SU-DHL-6 (cell line): ENCODE measurements around the gene FGFBP2.

Experiments
- H2AFZ ChIP-seq: fragments of 200-600 bp; sonication (generic); 2 replicates; pipeline ENCODE4 v1.6.1; 2014; ENCODE audit warnings: low read depth, mild to moderate bottlenecking, moderate library complexity, mixed read lengths, antibody characterized with exemption, low read length; ENCODE audit not compliant: severe bottlenecking
- H3F3A ChIP-seq: fragments of 200-600 bp; shearing (Covaris generic); 2 replicates; pipeline ENCODE4 v1.6.0; 2016; ENCODE audit warnings: antibody characterized with exemption, mild to moderate bottlenecking; ENCODE audit not compliant: insufficient read depth
- H3K27ac ChIP-seq: fragments of 200-600 bp; sonication (generic); 2 replicates; pipeline ENCODE4 v1.5.1; 2016; ENCODE audit warnings: low read depth, mild to moderate bottlenecking, low read length, moderate library complexity, mixed read lengths
- H3K27me3 ChIP-seq: fragments of 200-600 bp; sonication (generic), shearing (Covaris generic); 2 replicates; pipeline ENCODE4 v1.6.0; 2014; ENCODE audit warnings: mild to moderate bottlenecking, low read length
- H3K36me3 ChIP-seq: fragments of 200-600 bp; sonication (generic); 2 replicates; pipeline ENCODE4 v1.6.1; 2014; ENCODE audit warnings: mild to moderate bottlenecking, low read length, mixed read lengths
- H3K4me2 ChIP-seq: fragments of 300-600, 200-600 bp; shearing (Covaris generic), sonication (generic); 2 replicates; pipeline ENCODE4 v1.6.0; 2014; ENCODE audit warnings: low read length, low read depth, mild to moderate bottlenecking; ENCODE audit not compliant: poor library complexity, severe bottlenecking
- H3K4me3 ChIP-seq: fragments of 200-600 bp; sonication (generic); 2 replicates; pipeline ENCODE4 v1.5.1; 2014; ENCODE audit warnings: antibody characterized with exemption, low read length, mild to moderate bottlenecking, mixed read lengths; ENCODE audit not compliant: insufficient read depth, poor library complexity, severe bottlenecking
- H3K79me2 ChIP-seq: fragments of 200-600 bp; sonication (generic); 2 replicates; pipeline ENCODE4 v1.6.1; 2014; ENCODE audit warnings: mild to moderate bottlenecking, low read length, moderate library complexity; ENCODE audit not compliant: insufficient read depth
- H3K9ac ChIP-seq: fragments of 200-600 bp; sonication (generic); 2 replicates; pipeline ENCODE4 v1.7.0; 2014; ENCODE audit warnings: mild to moderate bottlenecking, low read length
- H3K9me2 ChIP-seq: fragments of 200-600 bp; sonication (generic); replicated peaks from 2 replicates; pipeline ENCODE4 v1.6.1; 2014; ENCODE audit warnings: low read length; ENCODE audit not compliant: insufficient read depth
- H3K9me3 ChIP-seq: fragments of 200-600 bp; sonication (generic); 2 replicates; pipeline ENCODE4 v1.6.1; 2014; ENCODE audit warnings: low read length, mixed read lengths; ENCODE audit not compliant: insufficient read depth
- H4K20me1 ChIP-seq: fragments of 200-600 bp; sonication (generic); 2 replicates; pipeline ENCODE4 v1.6.1; 2014; ENCODE audit warnings: low read depth, mild to moderate bottlenecking, antibody characterized with exemption, low read length, moderate library complexity, mixed read lengths
- CTCF ChIP-seq: fragments of 200-600 bp; sonication (generic); IDR thresholded peaks from one replicate; pipeline ENCODE4 v1.5.1; 2017; ENCODE audit warnings: antibody characterized with exemption, mild to moderate bottlenecking, low read length, moderate library complexity; ENCODE audit not compliant: insufficient read depth, poor library complexity, severe bottlenecking
- EZH2phosphoT487 ChIP-seq: fragments of 200-600 bp; sonication (generic), shearing (Covaris generic); conservative IDR thresholded peaks from 2 replicates; pipeline ENCODE4 v1.6.1; 2018; ENCODE audit warnings: mild to moderate bottlenecking, antibody characterized with exemption, low read length, moderate library complexity, mixed read lengths

Gene FGFBP2

GRCh38 chr4:15947684-15948083 lies 15.3 kb downstream of the FGFBP2 start:
- Histone ChIP-seq H3K4me2 (no peak overlapping the region), H3K9me3 (no peaks in the 10 kb centered on the region), H4K20me1 (no peaks in the 10 kb centered on the region), H3F3A (no peaks in the 10 kb centered on the region), H3K27me3 (no peaks in the 10 kb centered on the region), H3K27ac (no peak overlapping the region), H2AFZ (no peak overlapping the region), H3K36me3 (no peaks in the 10 kb centered on the region), H3K9ac (no peak overlapping the region), H3K9me2 (no peaks in the 10 kb centered on the region), H3K4me3 (no peak overlapping the region), H3K79me2 (no peaks in the 10 kb centered on the region)
- no peak for TF ChIP-seq CTCF
- no peak for TF ChIP-seq EZH2phosphoT487

GRCh38 chr4:15945516-15945915 lies 17.5 kb downstream of the FGFBP2 start:
- Histone ChIP-seq H3K9me2 (no peaks in the 10 kb centered on the region), H3K4me3 (no peak overlapping the region), H2AFZ (no peak overlapping the region), H3K4me2 (no peak overlapping the region), H4K20me1 (no peaks in the 10 kb centered on the region), H3K9me3 (no peaks in the 10 kb centered on the region), H3K27ac (no peak overlapping the region), H3K36me3 (no peaks in the 10 kb centered on the region), H3K9ac (no peak overlapping the region), H3K27me3 (no peaks in the 10 kb centered on the region), H3K79me2 (no peaks in the 10 kb centered on the region), H3F3A (no peaks in the 10 kb centered on the region)
- TF ChIP-seq EZH2phosphoT487 (no peak), CTCF (no peak)

- no peak overlapping the region for H3K9ac ChIP-seq
- H3K27me3 ChIP-seq, result no peaks in the 10 kb centered on the region
- no peaks in the 10 kb centered on the region for H3K36me3 ChIP-seq
- H4K20me1 ChIP-seq, result no peaks in the 10 kb centered on the region
- no peak overlapping the region for H3K27ac ChIP-seq
- H3K79me2 ChIP-seq, result no peaks in the 10 kb centered on the region
- no peaks in the 10 kb centered on the region for H3F3A ChIP-seq
- no peak overlapping the region for H3K4me3 ChIP-seq
- no peaks in the 10 kb centered on the region for H3K9me2 ChIP-seq
- H2AFZ ChIP-seq, result no peak overlapping the region
- no peak for TF ChIP-seq EZH2phosphoT487
- no peak for TF ChIP-seq CTCF
- no peak overlapping the region for H3K4me2 ChIP-seq
- no peaks in the 10 kb centered on the region for H3K9me3 ChIP-seq
Observed at GRCh38 chr4:15944895-15945294, 18.1 kb downstream of the FGFBP2 start.

GRCh38 chr4:15942283-15942682 lies 20.7 kb downstream of the FGFBP2 start:
- H4K20me1 ChIP-seq, result no peaks in the 10 kb centered on the region
- no peaks in the 10 kb centered on the region for H3F3A ChIP-seq
- H3K36me3 ChIP-seq, result no peaks in the 10 kb centered on the region

More at GRCh38 chr4:15942283-15942682, 20.7 kb downstream of the FGFBP2 start:
- TF ChIP-seq CTCF, result no peak
- no peak for TF ChIP-seq EZH2phosphoT487
- H3K79me2 ChIP-seq, result no peaks in the 10 kb centered on the region
- H3K9me3 ChIP-seq, result no peaks in the 10 kb centered on the region
- no peaks in the 10 kb centered on the region for H3K27me3 ChIP-seq
- H3K4me3 ChIP-seq, result no peak overlapping the region
- no peak overlapping the region for H3K27ac ChIP-seq
- no peak overlapping the region for H3K4me2 ChIP-seq
- no peaks in the 10 kb centered on the region for H3K9me2 ChIP-seq
- no peak overlapping the region for H2AFZ ChIP-seq
- no peak overlapping the region for H3K9ac ChIP-seq
